HG03442 (cell line): Measurements from ENCODE around the gene VEGFA.

Source experiments
- ATAC-seq: cut with Tn5 transposase; IDR thresholded peaks from one replicate; pipeline ENCODE4 v1.9.1; 2021; ENCODE audit warnings: mild to moderate bottlenecking, moderate library complexity; ENCODE audit not compliant: unreplicated experiment

Gene VEGFA

GRCh38 chr6:43819958-43820357 is 49.9 kb downstream of the VEGFA start:
- no peak for ATAC-seq

- ATAC-seq, result no peak
Observed at GRCh38 chr6:43820486-43820885, 50.5 kb downstream of the VEGFA start.

GRCh38 chr6:43821101-43821886 is 51.3 kb downstream of the VEGFA start:
- ATAC-seq, result no peak

- no peak for ATAC-seq
Observed at GRCh38 chr6:43823390-43823789, 53.4 kb downstream of the VEGFA start.

GRCh38 chr6:43823879-43824702 is 54.1 kb downstream of the VEGFA start:
- ATAC-seq, result no peak

- ATAC-seq, result no peak
Observed at GRCh38 chr6:43824703-43825064, 54.7 kb downstream of the VEGFA start.

- ATAC-seq, result no peak
Observed at GRCh38 chr6:43825187-43826115, 55.4 kb downstream of the VEGFA start.

GRCh38 chr6:43826730-43827129 is 56.7 kb downstream of the VEGFA start:
- no peak for ATAC-seq

GRCh38 chr6:43827898-43828297 is 57.9 kb downstream of the VEGFA start:
- ATAC-seq, result no peak

- ATAC-seq, result no peak
Observed at GRCh38 chr6:43828711-43829110, 58.7 kb downstream of the VEGFA start.

GRCh38 chr6:43829470-43829869 is 59.5 kb downstream of the VEGFA start:
- no peak for ATAC-seq

- ATAC-seq, result no peak
Observed at GRCh38 chr6:43830775-43831174, 60.8 kb downstream of the VEGFA start.

- ATAC-seq, result no peak
Observed at GRCh38 chr6:43831191-43831590, 61.2 kb downstream of the VEGFA start.

GRCh38 chr6:43833223-43833995 is 63.4 kb downstream of the VEGFA start:
- no peak for ATAC-seq

GRCh38 chr6:43833996-43834390 is 64.0 kb downstream of the VEGFA start:
- no peak for ATAC-seq

- ATAC-seq, result no peak
Observed at GRCh38 chr6:43834528-43835155, 64.6 kb downstream of the VEGFA start.

- no peak for ATAC-seq
Observed at GRCh38 chr6:43835872-43836419, 65.9 kb downstream of the VEGFA start.
